T47D (cell line): ENCODE results near the gene GDF10.

Source experiments
- DNase-seq, 2 experiments: peaks; one replicate each; pipeline versions ENCODE4 v3.0.0 to v3.0.0-alpha.2; 2011 to 2012; ENCODE audit warnings: low read depth in 1 of 2, low spot score in 1 of 2
- JUND ChIP-seq: IDR thresholded peaks from 2 replicates; pipeline ENCODE4 v1.6.1; 2012; ENCODE audit warnings: low read depth
- in situ Hi-C: cut with HindIII; loops from 2 replicates; pipeline ENCODE4 v1.10.0; 2016; ENCODE audit warnings: low sequenced_read_pairs, low pct_unique_long_range_greater_than_20kb

GDF10 gene

DNA sequence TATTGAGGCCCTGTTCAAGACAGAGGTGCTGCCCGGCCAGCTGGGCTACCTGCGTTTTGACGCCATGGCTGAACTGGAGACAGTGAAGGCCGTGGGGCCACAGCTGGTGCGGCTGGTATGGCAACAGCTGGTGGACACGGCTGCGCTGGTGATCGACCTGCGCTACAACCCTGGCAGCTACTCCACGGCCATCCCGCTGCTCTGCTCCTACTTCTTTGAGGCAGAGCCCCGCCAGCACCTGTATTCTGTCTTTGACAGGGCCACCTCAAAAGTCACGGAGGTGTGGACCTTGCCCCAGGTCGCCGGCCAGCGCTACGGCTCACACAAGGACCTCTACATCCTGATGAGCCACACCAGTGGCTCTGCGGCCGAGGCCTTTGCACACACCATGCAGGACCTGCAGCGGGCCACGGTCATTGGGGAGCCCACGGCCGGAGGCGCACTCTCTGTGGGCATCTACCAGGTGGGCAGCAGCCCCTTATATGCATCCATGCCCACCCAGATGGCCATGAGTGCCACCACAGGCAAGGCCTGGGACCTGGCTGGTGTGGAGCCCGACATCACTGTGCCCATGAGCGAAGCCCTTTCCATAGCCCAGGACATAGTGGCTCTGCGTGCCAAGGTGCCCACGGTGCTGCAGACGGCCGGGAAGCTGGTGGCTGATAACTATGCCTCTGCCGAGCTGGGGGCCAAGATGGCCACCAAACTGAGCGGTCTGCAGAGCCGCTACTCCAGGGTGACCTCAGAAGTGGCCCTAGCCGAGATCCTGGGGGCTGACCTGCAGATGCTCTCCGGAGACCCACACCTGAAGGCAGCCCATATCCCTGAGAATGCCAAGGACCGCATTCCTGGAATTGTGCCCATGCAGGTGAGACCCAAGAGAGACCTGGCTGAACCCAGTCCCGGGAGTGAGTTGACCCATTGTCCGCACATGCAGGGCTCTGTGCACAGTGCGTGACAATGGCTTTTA is 51.0 kb downstream of the GDF10 start:
- TF ChIP-seq JUND = no peak
- in situ Hi-C loops = no loop called here
- DNase-seq = no peak

DNA sequence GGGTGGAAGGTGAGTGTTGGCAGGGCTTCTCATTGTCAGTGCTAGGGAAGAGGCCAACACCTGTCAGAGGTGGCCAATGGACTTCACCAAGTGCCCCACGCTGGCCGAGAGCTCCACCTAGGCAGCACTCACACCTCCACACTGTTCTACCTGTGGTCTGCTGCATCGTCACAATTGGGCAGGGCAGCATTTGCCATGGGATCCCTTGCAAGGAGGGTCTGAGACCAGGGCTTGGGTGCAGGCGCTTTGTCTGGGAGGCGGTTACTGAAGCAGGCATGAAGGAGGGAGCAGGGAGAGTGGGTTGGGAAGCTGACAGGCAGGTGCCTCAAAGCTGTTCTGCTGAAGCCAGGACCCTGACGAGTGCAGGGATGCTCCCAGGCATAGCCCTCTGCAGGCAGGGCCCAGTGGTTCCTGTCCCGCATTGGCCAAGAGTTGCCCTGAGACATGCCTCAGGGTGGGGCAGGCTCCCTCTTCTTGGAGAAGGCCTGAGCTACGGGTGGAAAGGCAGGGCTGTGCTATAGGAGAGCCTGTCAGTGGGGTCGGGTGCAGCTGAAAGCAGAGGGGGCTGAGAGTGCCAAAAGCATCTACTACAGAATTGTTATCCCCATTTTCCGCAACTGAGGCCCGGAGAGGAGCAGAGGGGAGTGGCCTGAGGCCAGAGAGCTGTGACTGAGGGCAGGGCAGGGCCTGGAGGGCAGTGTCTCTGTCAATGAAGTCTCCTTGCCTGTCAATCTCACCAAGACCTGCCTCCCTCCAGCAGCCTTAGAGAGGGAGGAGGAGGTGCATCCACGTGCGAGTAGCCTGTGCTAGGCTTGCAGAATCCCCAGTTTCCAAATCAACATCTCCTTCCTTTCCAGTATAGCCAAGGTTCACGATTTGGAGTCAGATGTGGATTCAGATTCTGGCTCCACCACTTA is 52.2 kb downstream of the GDF10 start:
- TF ChIP-seq JUND = no peak
- in situ Hi-C loops = no loop called here
- DNase-seq = no peak

DNA sequence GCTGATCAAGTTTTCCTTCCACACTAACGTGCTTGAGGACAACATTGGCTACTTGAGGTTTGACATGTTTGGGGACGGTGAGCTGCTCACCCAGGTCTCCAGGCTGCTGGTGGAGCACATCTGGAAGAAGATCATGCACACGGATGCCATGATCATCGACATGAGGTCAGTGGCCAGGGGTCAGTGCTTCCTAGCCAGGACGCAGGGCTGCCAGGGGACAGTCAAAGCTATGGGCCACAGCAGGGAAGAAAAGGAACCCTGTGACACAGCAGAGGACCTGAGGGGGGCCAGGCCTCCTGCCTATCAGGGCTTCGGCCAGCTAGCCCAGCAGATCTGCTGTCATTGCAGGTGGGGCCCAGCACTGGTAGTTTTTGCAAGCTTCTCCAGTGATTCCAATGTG is 53.4 kb downstream of the GDF10 start:
- no peak for DNase-seq
- TF ChIP-seq JUND = no peak
- in situ Hi-C loops = no loop called here

DNA sequence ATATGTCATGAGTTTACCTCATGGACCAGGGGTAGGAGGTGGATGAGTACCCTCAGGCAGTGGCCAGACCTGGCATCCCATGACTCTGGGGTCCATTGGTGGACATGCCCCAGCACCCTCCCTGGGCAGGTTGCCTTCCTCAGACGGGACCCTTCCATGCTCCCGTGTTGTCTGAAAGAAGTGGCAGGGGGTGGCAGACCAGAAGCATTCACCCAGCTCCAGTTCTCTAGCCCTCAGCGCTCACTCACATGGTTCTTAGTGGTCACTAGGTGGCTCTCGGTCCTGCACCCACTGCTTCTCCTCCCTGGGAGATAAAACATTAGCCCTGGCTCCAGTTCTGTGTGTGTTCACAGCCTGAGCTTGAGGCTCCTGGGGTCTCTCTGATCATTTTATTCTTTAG is 54.2 kb downstream of the GDF10 start:
- TF ChIP-seq JUND = no peak
- peak; percentile 41 to 61 for DNase-seq
- in situ Hi-C loops = no loop called here

DNA sequence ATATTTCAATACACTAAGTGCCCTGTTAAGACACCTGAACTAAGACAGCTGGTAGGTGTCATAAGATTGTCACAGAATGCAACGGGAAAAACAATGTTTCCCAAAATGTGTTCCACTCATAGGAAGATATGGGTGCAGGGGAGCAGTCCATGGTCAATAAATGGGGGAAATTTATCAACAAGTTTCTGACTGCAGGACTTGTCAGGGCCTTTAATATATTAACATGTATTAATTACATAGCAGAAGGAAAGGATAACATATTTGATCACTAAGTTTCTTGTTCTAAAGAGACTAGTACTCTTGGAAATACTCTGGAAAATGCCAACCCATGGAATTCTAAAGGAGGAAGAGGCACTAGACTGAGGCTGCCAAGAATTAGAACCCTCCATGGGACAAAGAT is 54.9 kb downstream of the GDF10 start:
- in situ Hi-C loops = no loop called here
- no peak for TF ChIP-seq JUND
- no peak for DNase-seq

DNA sequence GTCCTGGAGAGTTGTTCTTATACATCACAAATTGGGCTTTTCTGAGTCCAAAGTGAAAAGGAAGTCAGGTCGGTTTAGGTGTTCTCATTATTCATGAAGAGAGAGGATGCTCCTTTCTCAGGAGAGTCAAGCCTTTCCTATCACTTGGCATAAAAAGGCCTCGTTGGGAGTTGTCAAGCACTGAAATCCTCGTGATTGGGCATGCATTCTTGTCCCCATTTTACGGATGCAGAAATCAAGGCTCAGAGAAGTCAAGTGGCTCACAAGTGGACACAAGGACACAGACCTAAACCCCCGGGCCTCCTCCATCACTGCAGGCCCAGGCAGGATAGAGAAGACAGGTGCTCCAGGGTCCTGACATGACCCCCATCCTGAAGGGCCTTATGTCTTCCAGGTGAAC is 56.7 kb downstream of the GDF10 start:
- no peak for DNase-seq
- no peak for TF ChIP-seq JUND
- in situ Hi-C loops = no loop called here

DNA sequence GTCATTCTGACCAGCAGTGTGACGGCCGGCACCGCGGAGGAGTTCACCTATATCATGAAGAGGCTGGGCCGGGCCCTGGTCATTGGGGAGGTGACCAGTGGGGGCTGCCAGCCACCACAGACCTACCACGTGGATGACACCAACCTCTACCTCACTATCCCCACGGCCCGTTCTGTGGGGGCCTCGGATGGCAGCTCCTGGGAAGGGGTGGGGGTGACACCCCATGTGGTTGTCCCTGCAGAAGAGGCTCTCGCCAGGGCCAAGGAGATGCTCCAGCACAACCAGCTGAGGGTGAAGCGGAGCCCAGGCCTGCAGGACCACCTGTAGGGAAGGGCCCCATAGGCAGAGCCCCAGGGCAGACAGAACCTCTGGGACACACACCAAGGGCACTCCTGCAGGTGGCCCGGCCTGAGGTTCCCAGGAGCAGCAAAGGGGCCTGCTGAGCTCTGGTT is 57.2 kb downstream of the GDF10 start:
- no peak for DNase-seq
- in situ Hi-C loops = no loop called here
- TF ChIP-seq JUND = no peak

DNA sequence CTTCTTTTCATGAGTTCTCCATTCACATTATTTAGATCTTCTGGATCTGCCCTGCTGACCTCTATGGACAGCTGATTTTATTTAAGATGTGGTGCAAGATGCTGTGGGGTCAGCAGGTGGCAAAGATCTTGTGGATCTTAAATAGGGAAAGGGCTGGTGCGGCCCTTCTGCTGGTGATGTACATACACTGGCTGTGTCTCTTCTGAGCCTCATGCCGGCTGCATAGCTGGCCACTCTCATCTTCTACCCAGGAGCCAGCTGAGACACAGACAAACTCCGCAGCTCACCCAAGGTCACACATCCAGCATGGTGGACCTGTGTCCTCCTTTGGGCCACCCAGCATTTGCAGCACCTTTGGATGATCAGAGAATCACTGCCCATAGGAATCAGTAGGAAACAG is 57.9 kb downstream of the GDF10 start:
- no peak for TF ChIP-seq JUND
- in situ Hi-C loops = no loop called here

DNA sequence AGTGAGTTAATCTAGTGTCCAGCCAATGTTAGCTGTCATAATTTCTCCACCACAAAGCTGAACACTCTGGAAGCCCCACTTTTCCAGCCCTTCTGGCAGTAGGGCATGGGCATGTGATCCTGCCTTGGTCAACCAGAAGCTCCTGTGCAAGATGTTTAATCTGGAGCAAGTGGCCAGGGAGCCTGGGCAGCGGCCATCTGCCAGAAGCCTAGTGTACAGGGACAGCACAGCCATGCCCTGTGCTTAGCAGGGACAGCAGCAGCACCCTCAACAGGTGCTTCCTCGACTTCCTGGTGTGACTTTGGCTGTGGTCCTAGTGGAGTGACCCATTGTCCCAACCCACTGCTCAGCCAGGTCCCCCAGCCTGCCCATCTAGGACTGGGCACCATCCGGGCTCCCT is 58.5 kb downstream of the GDF10 start:
- in situ Hi-C loops = no loop called here
- no peak for DNase-seq
- TF ChIP-seq JUND = no peak

More for the DNA sequence above, 57.9 kb downstream of the GDF10 start:
- no peak for DNase-seq

DNA sequence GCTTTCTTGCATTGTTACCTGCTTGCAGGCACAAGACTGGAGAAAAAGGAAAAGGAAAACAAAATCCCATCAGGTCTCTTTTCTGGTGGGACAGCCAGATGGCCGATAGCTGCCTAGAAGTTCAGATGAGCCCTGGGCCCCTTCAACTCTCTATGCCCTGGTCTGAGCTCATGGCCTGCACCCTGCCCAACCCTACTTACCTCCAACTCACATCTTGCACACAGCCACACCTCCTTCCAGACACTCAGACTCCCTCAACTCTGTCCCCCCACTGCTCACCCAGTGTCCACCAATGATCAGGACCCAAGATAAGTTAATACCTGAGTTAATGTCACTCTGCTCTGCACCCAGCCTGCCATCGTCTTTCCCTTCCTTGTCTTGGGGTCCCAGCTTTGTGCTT is 59.1 kb downstream of the GDF10 start:
- no peak for TF ChIP-seq JUND
- in situ Hi-C loops = no loop called here
- DNase-seq = no peak

DNA sequence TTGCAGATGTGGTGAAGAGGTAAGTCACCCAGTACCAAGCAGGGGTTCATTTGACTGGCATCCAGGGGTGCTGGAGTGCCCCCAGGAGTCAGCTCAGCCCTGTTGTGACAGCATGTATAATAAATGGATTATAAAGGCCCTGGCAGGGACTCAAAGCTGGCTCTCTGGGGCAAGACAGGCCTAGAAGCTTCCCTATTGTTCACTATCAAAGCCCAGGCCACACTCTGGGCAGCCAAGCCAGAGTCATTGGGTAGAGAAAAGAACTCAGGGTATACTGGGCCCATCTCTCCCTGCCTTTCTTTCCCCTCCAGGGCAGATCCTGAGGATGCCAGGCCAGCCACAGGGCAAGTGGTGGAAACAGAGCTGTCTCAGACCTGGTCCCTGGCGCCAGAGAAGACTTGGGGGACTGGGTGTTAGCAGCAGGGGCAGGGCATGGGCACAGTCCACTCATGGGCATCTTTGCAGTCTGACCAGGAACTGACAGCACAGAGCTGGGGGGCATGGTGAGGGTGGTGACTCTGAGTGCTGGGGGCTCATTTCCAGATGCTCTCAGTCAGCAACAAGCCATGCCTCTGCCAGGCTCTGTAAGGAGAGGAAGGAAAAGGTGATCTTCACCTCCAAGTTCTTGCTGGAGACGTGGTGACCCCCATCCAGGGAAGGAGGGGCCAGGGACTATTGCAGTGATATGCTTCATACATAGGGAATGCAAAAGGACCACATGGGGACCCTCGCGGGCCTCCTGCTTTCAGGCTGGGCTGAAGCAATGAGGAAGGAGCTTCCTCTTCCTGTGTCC is 59.8 kb downstream of the GDF10 start:
- no peak for DNase-seq
- no peak for TF ChIP-seq JUND
- in situ Hi-C loops = no loop called here

DNA sequence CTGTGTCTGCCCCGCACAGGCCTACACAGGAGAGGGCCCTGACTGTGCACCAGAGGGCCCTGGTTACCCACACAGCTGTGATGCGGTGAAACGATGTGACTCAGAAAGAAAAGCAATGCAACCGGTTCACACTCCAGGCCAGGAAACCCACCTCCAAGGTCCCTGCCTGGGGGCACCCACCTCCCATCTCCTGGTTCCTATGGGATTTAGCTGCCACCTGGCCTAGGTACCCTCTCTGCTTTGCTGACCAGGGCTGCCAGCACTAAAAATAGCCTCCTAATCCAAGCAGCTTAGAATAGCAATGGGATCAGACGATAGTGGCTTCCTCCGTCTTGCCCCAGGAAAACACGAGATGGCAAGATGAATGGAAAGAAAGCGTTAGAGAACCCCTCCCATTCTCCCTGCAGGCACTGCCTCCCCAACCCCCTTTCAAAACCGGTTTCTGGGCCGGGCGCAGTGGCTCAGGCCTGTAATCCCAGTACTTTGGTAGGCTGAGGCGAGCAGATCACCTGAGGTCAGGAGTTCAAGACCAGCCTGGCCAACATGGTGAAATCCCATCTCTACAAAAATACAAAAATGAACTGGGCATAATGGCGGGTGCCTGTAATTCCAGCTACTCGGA is 60.5 kb downstream of the GDF10 start:
- in situ Hi-C loops = no loop called here
- no peak for DNase-seq
- no peak for TF ChIP-seq JUND
